ENCODE results near the gene IFRD2.

The IFRD2 gene

GRCh38 chr3:50302095-50303012 lies 10.1 kb upstream of the IFRD2 start:
- TF ChIP-seq CTCF (IDR thresholded peaks at IDR 0.05; ENCODE audit: extremely low read depth, insufficient read depth, missing control alignments), result no peak
- in situ Hi-C loops (cut with MboI; ENCODE audit: low pct_unique_long_range_greater_than_20kb, low sequenced_read_pairs, unreplicated experiment), result no loop called here
- DNase-seq (ENCODE audit: low spot score), result no peak

DNA sequence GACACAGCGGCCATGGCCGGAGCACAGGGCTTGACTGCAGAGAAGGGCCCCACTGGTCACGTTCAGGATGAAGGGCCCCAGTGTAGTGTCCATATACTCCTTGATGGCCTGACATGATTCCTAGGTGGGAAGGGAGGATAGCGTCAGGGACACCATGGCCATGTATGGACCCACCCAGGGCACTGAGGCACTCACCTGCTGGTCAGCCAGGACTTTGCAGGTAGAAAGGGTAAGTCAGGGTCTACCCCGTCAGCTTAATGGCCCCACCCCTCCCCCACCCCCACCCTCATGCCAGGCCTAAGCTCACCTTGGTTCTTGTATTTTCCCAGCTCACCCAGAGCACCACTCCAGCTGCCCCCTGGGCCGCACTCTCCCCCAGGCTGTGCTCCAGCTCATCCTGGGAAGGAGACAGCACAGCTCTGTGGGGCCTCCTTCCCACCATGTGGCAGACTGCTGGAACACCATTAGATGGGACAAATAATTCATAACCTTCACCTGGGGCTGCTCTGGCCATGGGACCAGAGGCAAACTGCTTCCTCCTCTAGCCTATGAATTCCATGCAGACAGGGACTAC lies 8.5 kb upstream of the IFRD2 start:
- DNase-seq (ENCODE audit: low spot score), result no peak
- in situ Hi-C loops (cut with MboI; ENCODE audit: low pct_unique_long_range_greater_than_20kb, low sequenced_read_pairs, unreplicated experiment), result no loop called here
- TF ChIP-seq CTCF (IDR thresholded peaks at IDR 0.05; ENCODE audit: extremely low read depth, insufficient read depth, missing control alignments), result no peak

- DNase-seq (ENCODE audit: low spot score), result no peak
- in situ Hi-C loops (cut with MboI; ENCODE audit: low pct_unique_long_range_greater_than_20kb, low sequenced_read_pairs, unreplicated experiment), result no loop called here
- no peak for TF ChIP-seq CTCF (IDR thresholded peaks at IDR 0.05; ENCODE audit: extremely low read depth, insufficient read depth, missing control alignments)
Measured at GRCh38 chr3:50299929-50300680, 7.9 kb upstream of the IFRD2 start.

- no peak for DNase-seq (ENCODE audit: low spot score)
- in situ Hi-C loops (cut with MboI; ENCODE audit: low pct_unique_long_range_greater_than_20kb, low sequenced_read_pairs, unreplicated experiment), result no loop called here
- no peak for TF ChIP-seq CTCF (IDR thresholded peaks at IDR 0.05; ENCODE audit: extremely low read depth, insufficient read depth, missing control alignments)
Measured at GRCh38 chr3:50299638-50299928, 7.4 kb upstream of the IFRD2 start.

DNA sequence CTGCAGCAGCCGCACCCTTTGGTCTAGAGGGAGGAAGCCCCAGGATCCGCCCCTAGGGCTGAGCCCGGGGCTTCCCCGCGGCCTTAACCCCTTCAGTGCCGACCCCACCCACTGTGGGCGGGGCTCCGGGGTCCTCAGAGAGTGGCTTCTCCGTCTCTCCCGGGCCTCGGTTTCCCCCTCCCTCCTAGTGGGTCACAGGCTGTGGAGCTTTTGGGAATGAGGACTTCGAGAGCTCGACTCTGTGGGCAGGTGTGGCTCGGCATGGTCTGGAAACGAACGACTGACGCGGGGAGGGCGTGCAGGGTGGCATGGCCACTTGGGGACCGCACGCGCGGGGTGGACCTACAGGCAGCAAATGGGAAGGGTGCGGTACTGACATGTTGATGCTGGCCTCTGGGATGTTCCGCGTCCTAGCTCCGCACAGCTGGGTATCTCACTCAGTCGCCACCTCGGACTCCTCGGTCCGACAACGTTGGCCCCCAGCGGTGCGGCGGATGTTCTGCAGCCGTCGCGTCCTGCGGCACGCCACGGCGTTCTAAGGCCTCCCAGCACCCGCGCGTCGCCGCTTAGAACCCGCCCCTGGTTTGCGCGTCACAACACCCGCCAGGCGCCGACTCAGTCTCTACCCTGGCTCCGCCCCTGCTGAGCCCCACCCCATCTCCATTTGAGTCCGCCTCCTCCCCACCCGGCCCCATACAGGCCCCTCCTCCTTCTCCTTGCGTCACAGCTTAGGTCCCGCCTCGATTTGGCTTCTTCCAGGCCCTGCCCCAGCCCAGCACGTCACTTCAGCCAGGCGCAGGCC lies 6.8 kb upstream of the IFRD2 start, which contains the start of the genes HYAL3 and NAA80:
Gene HYAL3, minus strand, starts transcription at position 570 of the 802 bp plus-strand sequence. CDS start 3,803 bp downstream, outside the sequence.
Gene NAA80, minus strand, starts transcription at position 570 of the 802 bp plus-strand sequence. CDS start 1,942 bp downstream, outside the sequence.
- peak; percentile 39 for TF ChIP-seq CTCF (IDR thresholded peaks at IDR 0.05; ENCODE audit: extremely low read depth, insufficient read depth, missing control alignments)
- in situ Hi-C loops (cut with MboI; ENCODE audit: low pct_unique_long_range_greater_than_20kb, low sequenced_read_pairs, unreplicated experiment), result no loop called here
- peak; percentile 99 for DNase-seq (ENCODE audit: low spot score)

All from GM13977 (cell line).